Effector CD4-positive, alpha-beta T cell (primary cell): ENCODE data around the gene RNASEH1.

ENCODE experiments used
- DNase-seq: peaks from one replicate; pipeline ENCODE4 v3.0.0-alpha.2; 2020

Gene RNASEH1

GRCh38 chr2:3547915-3548314, 10.2 kb downstream of the RNASEH1 start:
- DNase-seq: no peak

GRCh38 chr2:3545788-3546478, 12.2 kb downstream of the RNASEH1 start:
- no peak for DNase-seq

GRCh38 chr2:3543023-3543683, 15.0 kb downstream of the RNASEH1 start:
- no peak for DNase-seq

- DNase-seq: no peak
These were observed 16.0 kb downstream of the RNASEH1 start for GRCh38 chr2:3542107-3542506.

GRCh38 chr2:3539836-3540235, 18.3 kb downstream of the RNASEH1 start:
- DNase-seq: no peak

GRCh38 chr2:3536682-3537632, 21.2 kb downstream of the RNASEH1 start:
- DNase-seq: no peak

- DNase-seq: no peak
These were observed 22.1 kb downstream of the RNASEH1 start for GRCh38 chr2:3535794-3536681.

GRCh38 chr2:3535467-3535793, 22.7 kb downstream of the RNASEH1 start:
- no peak for DNase-seq

GRCh38 chr2:3534251-3534814, 23.8 kb downstream of the RNASEH1 start:
- no peak for DNase-seq

- DNase-seq: no peak
These were observed 24.3 kb downstream of the RNASEH1 start for GRCh38 chr2:3533836-3534235.

GRCh38 chr2:3532941-3533340, 25.2 kb downstream of the RNASEH1 start:
- no peak for DNase-seq

GRCh38 chr2:3529316-3530025, 28.7 kb downstream of the RNASEH1 start:
- no peak for DNase-seq

- no peak for DNase-seq
These were observed 30.0 kb downstream of the RNASEH1 start for GRCh38 chr2:3527886-3528785.

- DNase-seq: no peak
These were observed 31.3 kb downstream of the RNASEH1 start for GRCh38 chr2:3526871-3527270.

GRCh38 chr2:3523551-3524041, 34.5 kb downstream of the RNASEH1 start:
- no peak for DNase-seq

GRCh38 chr2:3522961-3523421, 35.1 kb downstream of the RNASEH1 start:
- no peak for DNase-seq

- no peak for DNase-seq
These were observed 37.5 kb downstream of the RNASEH1 start for GRCh38 chr2:3520591-3520990.

GRCh38 chr2:3519255-3520205, 38.6 kb downstream of the RNASEH1 start, which contains the start of gene ADI1:
Gene ADI1 (minus strand): TSS chr2:3519531. CDS start chr2:3519487, 44 bp downstream.
- DNase-seq: peak; percentile 62
